ENCODE measurements around the gene USF3. TPM values are rescaled to one million over a fixed set of nuclear protein-coding genes. Genes with fewer than 3 reads are reported as not detected.

The USF3 gene
- polyA plus RNA-seq, 1 donor from 2014 or later, result 15.4 TPM

DNA sequence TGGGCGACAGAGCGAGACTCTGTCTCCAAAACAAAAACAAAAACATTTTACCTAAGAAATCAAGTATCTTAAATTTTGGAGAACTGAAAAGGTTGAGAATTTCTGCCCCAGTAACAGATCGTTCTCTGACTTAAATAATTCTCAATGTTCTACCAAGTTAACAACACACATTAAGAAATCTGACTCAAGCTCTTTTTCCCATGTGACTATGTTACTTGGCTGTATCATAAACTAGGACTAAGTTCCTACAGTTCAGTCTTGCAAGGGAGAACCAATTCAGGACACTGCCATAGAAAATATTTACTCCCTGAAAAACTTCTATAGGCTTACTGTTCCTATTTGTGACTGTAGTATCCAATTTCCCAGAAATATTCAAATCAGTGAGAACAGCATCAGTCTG lies 20.9 kb upstream of the USF3 start:
- Histone ChIP-seq H3K27ac (ENCODE audit: low read length) (no peak overlapping the region), H3K9me3 (ENCODE audit: low read length) (no peaks in the 10 kb centered on the region), H3K4me2 (ENCODE audit: low read length) (no peak overlapping the region), H3K4me3 (ENCODE audit: low read length) (no peak overlapping the region), H3K9me2 (ENCODE audit: insufficient read depth, low read length) (no peaks in the 10 kb centered on the region), H2AFZ (ENCODE audit: low read depth, low read length) (no peak overlapping the region), H3K79me2 (replicated peaks; ENCODE audit: insufficient read depth, low read length) (no peaks in the 10 kb centered on the region), H3F3A (ENCODE audit: insufficient read depth, low read length, poor library complexity, severe bottlenecking) (no peaks in the 10 kb centered on the region), H3K27me3 (ENCODE audit: insufficient read depth, low read depth, low read length) (no peaks in the 10 kb centered on the region), H3K36me3 (ENCODE audit: insufficient read depth, low read length) (peaks cover 6% of the 10 kb centered on the region), H3K9ac (ENCODE audit: low read length) (no peak overlapping the region), H4K20me1 (ENCODE audit: insufficient read depth) (no peaks in the 10 kb centered on the region)
- no peak for TF ChIP-seq RAD21 (conservative IDR thresholded peaks at IDR 0.05)
- TF ChIP-seq SMC3 (conservative IDR thresholded peaks at IDR 0.05; ENCODE audit: poor library complexity), result no peak
- TF ChIP-seq REST (IDR thresholded peaks at IDR 0.05; ENCODE audit: borderline replicate concordance), result no peak
- TF ChIP-seq TAF1 (IDR thresholded peaks at IDR 0.05; ENCODE audit: low read depth), result no peak
- TF ChIP-seq EZH2 (IDR thresholded peaks at IDR 0.05; ENCODE audit: borderline replicate concordance, insufficient read depth, low read length, poor library complexity, severe bottlenecking), result no peak
- no peak for TF ChIP-seq CTCF (IDR thresholded peaks at IDR 0.05; ENCODE audit: poor library complexity, severe bottlenecking)
- no peak for TF ChIP-seq EP300 (conservative IDR thresholded peaks at IDR 0.05; ENCODE audit: poor library complexity, severe bottlenecking)
- TF ChIP-seq MXI1 (conservative IDR thresholded peaks at IDR 0.05; ENCODE audit: poor library complexity, severe bottlenecking), result no peak
- TF ChIP-seq POLR2AphosphoS5 (IDR thresholded peaks at IDR 0.05), result no peak

DNA sequence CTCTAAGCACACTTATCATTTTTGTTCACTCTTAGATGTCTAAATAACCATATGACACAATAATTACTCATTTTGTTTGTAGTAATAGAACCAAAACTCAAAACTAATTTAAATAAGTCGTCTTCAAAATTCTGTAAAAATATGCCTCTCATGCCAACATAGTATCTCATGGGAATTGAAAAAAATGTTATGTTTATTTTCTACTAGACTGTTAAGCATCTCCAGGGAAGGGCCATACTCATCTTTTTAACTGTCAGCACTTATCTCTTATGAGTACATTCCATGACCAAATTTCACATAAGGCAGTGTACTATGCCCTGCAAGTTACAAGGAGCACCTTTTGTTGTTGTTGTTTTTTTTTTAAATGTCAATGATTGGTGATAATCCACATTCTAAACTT lies 18.3 kb upstream of the USF3 start:
- H3K27ac ChIP-seq (ENCODE audit: low read length), result no peak overlapping the region
- no peaks in the 10 kb centered on the region for H4K20me1 ChIP-seq (ENCODE audit: insufficient read depth)

More for the DNA sequence above, 18.3 kb upstream of the USF3 start:
- Histone ChIP-seq H3K79me2 (replicated peaks; ENCODE audit: insufficient read depth, low read length) (no peaks in the 10 kb centered on the region), H3F3A (ENCODE audit: insufficient read depth, low read length, poor library complexity, severe bottlenecking) (no peaks in the 10 kb centered on the region), H3K4me2 (ENCODE audit: low read length) (no peak overlapping the region), H3K36me3 (ENCODE audit: insufficient read depth, low read length) (peaks cover 6% of the 10 kb centered on the region), H3K4me3 (ENCODE audit: low read length) (no peak overlapping the region), H3K27me3 (ENCODE audit: insufficient read depth, low read depth, low read length) (no peaks in the 10 kb centered on the region), H3K9me2 (ENCODE audit: insufficient read depth, low read length) (no peaks in the 10 kb centered on the region), H2AFZ (ENCODE audit: low read depth, low read length) (no peak overlapping the region), H3K9ac (ENCODE audit: low read length) (no peak overlapping the region), H3K9me3 (ENCODE audit: low read length) (no peaks in the 10 kb centered on the region)
- TF ChIP-seq EP300 (conservative IDR thresholded peaks at IDR 0.05; ENCODE audit: poor library complexity, severe bottlenecking) (no peak), RAD21 (conservative IDR thresholded peaks at IDR 0.05) (no peak), SMC3 (conservative IDR thresholded peaks at IDR 0.05; ENCODE audit: poor library complexity) (no peak), REST (IDR thresholded peaks at IDR 0.05; ENCODE audit: borderline replicate concordance) (no peak), POLR2AphosphoS5 (IDR thresholded peaks at IDR 0.05) (no peak), CTCF (IDR thresholded peaks at IDR 0.05; ENCODE audit: poor library complexity, severe bottlenecking) (no peak), EZH2 (IDR thresholded peaks at IDR 0.05; ENCODE audit: borderline replicate concordance, insufficient read depth, low read length, poor library complexity, severe bottlenecking) (no peak), TAF1 (IDR thresholded peaks at IDR 0.05; ENCODE audit: low read depth) (no peak), MXI1 (conservative IDR thresholded peaks at IDR 0.05; ENCODE audit: poor library complexity, severe bottlenecking) (no peak)

Measured in neural cell (in vitro differentiated cells).